Motor neuron (in vitro differentiated cells): ENCODE results near the gene LRRC28. TPM values are rescaled to one million over a fixed set of nuclear protein-coding genes. Genes with fewer than 3 reads are reported as not detected.
"Not testable (repeated sequence)": the region's sequence is repeated elsewhere in the genome, so short reads cannot be mapped to it uniquely, and the experiment has no call there.

Source experiments
- ATAC-seq, 8 experiments: fragments of 200-7000 bp; cut with Tn5 transposase; replicated peaks in 6 of 8; 2 replicates each; pipeline ENCODE4 v1.8.0; 2021; ENCODE audit warnings: mild to moderate bottlenecking in 8 of 8, moderate library complexity in 8 of 8
- H3K27ac ChIP-seq, 2 donors: fragments of 250-450 bp; sonication (Bioruptor Pico); 2 replicates each; pipeline ENCODE4 v1.9.0; 2021; ENCODE audit warnings: antibody characterized with exemption in 2 of 2, mild to moderate bottlenecking in 2 of 2, moderate library complexity in 1 of 2
- H3K4me1 ChIP-seq, 2 donors: fragments of 250-450 bp; sonication (Bioruptor Pico); replicated peaks in 1 of 2; 2 replicates each; pipeline ENCODE4 v1.6.1; 2021; ENCODE audit warnings: antibody characterized with exemption in 2 of 2, mild to moderate bottlenecking in 2 of 2, moderate library complexity in 1 of 2
- H3K4me3 ChIP-seq, 5 donors: fragments of 250-450 bp; sonication (Bioruptor Pico); 2 replicates each; pipeline ENCODE4 v1.9.0; 2021; ENCODE audit warnings: antibody characterized with exemption in 5 of 5, mild to moderate bottlenecking in 5 of 5, moderate library complexity in 4 of 5
- WGBS, 10 experiments: fragments of 450-650 bp; shearing (Covaris generic); methylation state at CpG; one replicate each; pipeline ENCODE4 v1.0.0; 2022; 5-methylcytosine and 5-hydroxymethylcytosine counted together
- in situ Hi-C, 9 experiments: fragments of 400-800 bp; cut with MboI; loops; one replicate each; pipeline ENCODE4 v1.15.0; 2021; ENCODE audit warnings: low sequenced_read_pairs in 9 of 9, low pct_unique_long_range_greater_than_20kb in 2 of 9; ENCODE audit not compliant: unreplicated experiment in 9 of 9
- total RNA-seq, 8 experiments: library from RNA; unstranded; fragments of 300-600 nt; gene quantifications; 2 replicates each; pipeline versions ENCODE4 v1.2.3 to v1.2.4, GENCODE V29; 2022

The LRRC28 gene
- total RNA-seq, 8 experiments from 2014 or later, result 13.2 to 27.2 (median 18.3) TPM

- ATAC-seq, result no peak
- 83 to 100% (median 95%) methylated on average over 1 to 4 of the region's 4 CpGs; no CpG with 5 or more reads in 1 of the 10 experiments for WGBS, 10 experiments
- Histone ChIP-seq H3K4me1 (no peaks in the 10 kb centered on the region), H3K4me3 (no peak overlapping the region), H3K27ac (no peak overlapping the region)
- in situ Hi-C loops, result no loop called here
Observed at GRCh38 chr15:99230867-99231266, 20.4 kb upstream of the LRRC28 start.

GRCh38 chr15:99232740-99233139 lies 18.5 kb upstream of the LRRC28 start:
- no peak for ATAC-seq
- 83 to 100% (median 100%) methylated on average over 1 to 2 of the region's 2 CpGs for WGBS, 10 experiments
- Histone ChIP-seq H3K4me3 (no peak overlapping the region), H3K4me1 (no peaks in the 10 kb centered on the region), H3K27ac (no peak overlapping the region)
- in situ Hi-C loops, result no loop called here

- ATAC-seq, H3K4me3 ChIP-seq, H3K27ac ChIP-seq, in situ Hi-C loops, H3K4me1 ChIP-seq: not testable (repeated sequence)
- 92 to 100% (median 98%) methylated on average over 1 to 5 of the region's 6 CpGs; no CpG with 5 or more reads in 4 of the 10 experiments for WGBS, 10 experiments
Observed at GRCh38 chr15:99234160-99234559, 17.1 kb upstream of the LRRC28 start.

GRCh38 chr15:99238849-99239248 lies 12.4 kb upstream of the LRRC28 start:
- no peak for ATAC-seq
- 72 to 100% (median 96%) methylated on average over 2 to 3 of the region's 3 CpGs; no CpG with 5 or more reads in 5 of the 10 experiments for WGBS, 10 experiments
- no peak overlapping the region for H3K27ac ChIP-seq
- H3K4me3 ChIP-seq, result no peak overlapping the region
- in situ Hi-C loops, result no loop called here
- H3K4me1 ChIP-seq, result no peaks in the 10 kb centered on the region

GRCh38 chr15:99239545-99240198 lies 11.6 kb upstream of the LRRC28 start:
- H3K27ac ChIP-seq, result no peak overlapping the region
- 67 to 100% (median 100%) methylated on average over 1 of the region's 1 CpG; no CpG with 5 or more reads in 3 of the 10 experiments for WGBS, 10 experiments
- H3K4me3 ChIP-seq, result no peak overlapping the region
- ATAC-seq, result no peak
- no peaks in the 10 kb centered on the region for H3K4me1 ChIP-seq
- in situ Hi-C loops, result no loop called here

- in situ Hi-C loops, result no loop called here
- Histone ChIP-seq H3K4me1 (no peaks in the 10 kb centered on the region), H3K4me3 (no peak overlapping the region), H3K27ac (no peak overlapping the region)
- 40 to 100% (median 92%) methylated on average over 1 to 8 of the region's 9 CpGs for WGBS, 10 experiments
- ATAC-seq, result no peak
Observed at GRCh38 chr15:99241752-99242151, 9.5 kb upstream of the LRRC28 start.

- Histone ChIP-seq H3K4me1 (no peaks in the 10 kb centered on the region), H3K4me3 (no peak overlapping the region), H3K27ac (no peak overlapping the region)
- in situ Hi-C loops, result no loop called here
- no peak for ATAC-seq
- 81 to 97% (median 94%) methylated on average over 4 of the region's 4 CpGs; no CpG with 5 or more reads in 1 of the 10 experiments for WGBS, 10 experiments
Observed at GRCh38 chr15:99244306-99244705, 7.0 kb upstream of the LRRC28 start.

GRCh38 chr15:99247062-99247461 lies 4.2 kb upstream of the LRRC28 start:
- Histone ChIP-seq H3K4me1 (peaks cover 0 to 3% of the 10 kb centered on the region in 2 donors), H3K27ac (no peak overlapping the region), H3K4me3 (no peak overlapping the region)
- in situ Hi-C loops, result no loop called here
- 14 to 100% (median 78%) methylated on average over 1 to 3 of the region's 3 CpGs for WGBS, 10 experiments
- no peak for ATAC-seq

GRCh38 chr15:99248000-99248715 lies 3.1 kb upstream of the LRRC28 start:
- no peak for ATAC-seq
- in situ Hi-C loops, result no loop called here
- Histone ChIP-seq H3K4me3 (peak overlapping the region in 2 of 5 donors; percentile 3 to 94), H3K4me1 (peaks cover 5 to 8% of the 10 kb centered on the region in 2 donors), H3K27ac (no peak overlapping the region)
- 10 to 83% (median 66%) methylated on average over 2 to 7 of the region's 7 CpGs for WGBS, 10 experiments

GRCh38 chr15:99249270-99249841 lies 1.9 kb upstream of the LRRC28 start, which contains the start of gene TTC23:
TSS of gene TTC23 (minus strand) at chr15:99249581. CDS start at chr15:99228712, 20,869 bp downstream.
- Histone ChIP-seq H3K4me3 (peak within 1 kb of the TSS; percentile 64 to 95 (median 77)), H3K27ac (peak within 1 kb of the TSS; percentile 90 to 96), H3K4me1 (peaks cover 5 to 8% of the 10 kb centered on the region in 2 donors)
- 0 to 4% (median 0%) methylated on average over 2 to 13 of the region's 14 CpGs for WGBS, 10 experiments
- ATAC-seq, result peak in 3 of 8 experiments; percentile 25 to 43 (median 29)
- in situ Hi-C loops, result no loop called here

GRCh38 chr15:99250001-99250400 lies 1.3 kb upstream of the LRRC28 start:
- Histone ChIP-seq H3K27ac (peak overlapping the region in 1 of 2 donors; percentile 96), H3K4me3 (peak overlapping the region; percentile 64 to 95 (median 77)), H3K4me1 (peaks cover 5 to 8% of the 10 kb centered on the region in 2 donors)
- 0 to 19% (median 7%) methylated on average over 1 to 4 of the region's 4 CpGs for WGBS, 10 experiments
- in situ Hi-C loops, result loop anchor here in 1 of 9 experiments (25.0 kb wide), 1 partner anchor 487 kb away; the partner anchor contains the start of gene LYSMD4
- no peak for ATAC-seq

GRCh38 chr15:99250494-99250856 lies 806 bp upstream of the LRRC28 start:
- ATAC-seq, result no peak
- WGBS, 10 experiments, result 0 to 17% (median 3%) methylated on average over 2 to 7 of the region's 7 CpGs
- in situ Hi-C loops, result loop anchor here in 1 of 9 experiments (25.0 kb wide), 1 partner anchor 487 kb away; the partner anchor contains the start of gene LYSMD4

GRCh38 chr15:99252326-99252725 lies 1.0 kb downstream of the LRRC28 start:
- ATAC-seq, result no peak

More at GRCh38 chr15:99250494-99250856, 806 bp upstream of the LRRC28 start:
- Histone ChIP-seq H3K4me1 (peaks cover 5 to 8% of the 10 kb centered on the region in 2 donors), H3K4me3 (peak overlapping the region; percentile 64 to 95 (median 77)), H3K27ac (peak overlapping the region; percentile 90 to 96)

More at GRCh38 chr15:99252326-99252725, 1.0 kb downstream of the LRRC28 start:
- no peak overlapping the region for H3K27ac ChIP-seq
- 53 to 93% (median 78%) methylated on average over 1 to 7 of the region's 7 CpGs; no CpG with 5 or more reads in 2 of the 10 experiments for WGBS, 10 experiments
- H3K4me3 ChIP-seq, result peak overlapping the region; percentile 66 to 95 (median 88)
- in situ Hi-C loops, result loop anchor here in 1 of 9 experiments (25.0 kb wide), 1 partner anchor 485 kb away; the partner anchor contains the start of gene LYSMD4
- H3K4me1 ChIP-seq, result peaks cover 5 to 8% of the 10 kb centered on the region in 2 donors
